Panc1 (cell line): ENCODE data around the gene KCTD13. TPM values are rescaled to one million over a fixed set of nuclear protein-coding genes. Genes with fewer than 3 reads are reported as not detected.

ENCODE experiments used
- ATAC-seq: fragments of 200-7000 bp; cut with Tn5 transposase; 2 replicates; pipeline ENCODE4 v1.9.1; 2020; ENCODE audit warnings: mild to moderate bottlenecking, moderate library complexity
- Bru-seq: library from RNA; stranded (reverse); fragments of 400-500 nt; gene quantifications from one replicate; lab custom pipeline; 2021; lab: Mats Ljungman, UMichigan
- BruChase-seq, 2 experiments: library from RNA; stranded (reverse); fragments of 400-500 nt; gene quantifications; one replicate each; lab custom pipeline; 2021; lab: Mats Ljungman, UMichigan
- BruUV-seq: library from RNA; stranded (reverse); fragments of 400-500 nt; replicated peaks from 2 replicates; lab custom pipeline; 2021; lab: Mats Ljungman, UMichigan
- CTCF ChIA-PET: fragments of 300-600 bp; sonication (Branson Sonifier 250); formaldehyde crosslinking; loops from one replicate; lab custom pipeline; 2022; ENCODE audit warnings: antibody characterized with exemption; lab: Charles Lee
- POLR2A ChIA-PET: fragments of 300-600 bp; sonication (Branson Sonifier 250); formaldehyde crosslinking; loops from one replicate; lab custom pipeline; 2022; ENCODE audit warnings: antibody characterized with exemption; lab: Charles Lee
- DNase-seq: peaks from one replicate; pipeline ENCODE4 v3.0.0-alpha.2; 2010; ENCODE audit warnings: low read depth, low spot score
- H3K27ac ChIP-seq: 2 replicates; pipeline ENCODE4 v1.5.1; 2011; ENCODE audit warnings: mild to moderate bottlenecking, low read length, inconsistent platforms
- H3K27me3 ChIP-seq: fragments of 200-500 bp; sonication (Bioruptor generic); 2 replicates; pipeline ENCODE4 v1.6.0; 2014; ENCODE audit warnings: low read length, inconsistent platforms; ENCODE audit not compliant: control insufficient read depth, insufficient read depth
- H3K36me3 ChIP-seq: fragments of 200-500 bp; sonication (Bioruptor generic); 2 replicates; pipeline ENCODE4 v1.5.1; 2014; ENCODE audit warnings: inconsistent platforms, mild to moderate bottlenecking, low read length, moderate library complexity; ENCODE audit not compliant: control insufficient read depth, insufficient read depth
- H3K4me1 ChIP-seq: 2 replicates; pipeline ENCODE4 v1.5.1; 2011; ENCODE audit warnings: inconsistent platforms, mild to moderate bottlenecking, low read length, moderate library complexity; ENCODE audit not compliant: control insufficient read depth, insufficient read depth
- H3K4me3 ChIP-seq, 2 experiments: 2 replicates each; pipeline ENCODE4 v1.5.1; 2011 to 2012; ENCODE audit warnings: low read depth in 2 of 2, low read length in 2 of 2, mild to moderate bottlenecking in 2 of 2, inconsistent platforms in 1 of 2, moderate library complexity in 1 of 2
- H3K9me3 ChIP-seq: fragments of 200-500 bp; sonication (Bioruptor generic); 2 replicates; pipeline ENCODE4 v1.5.1; 2014; ENCODE audit warnings: low read depth, mild to moderate bottlenecking, inconsistent platforms, low read length, moderate library complexity; ENCODE audit not compliant: control insufficient read depth, insufficient read depth
- POLR2AphosphoS5 ChIP-seq: IDR thresholded peaks from 2 replicates; pipeline ENCODE4 v1.6.1; 2012; ENCODE audit warnings: mild to moderate bottlenecking, low read depth, low read length, moderate library complexity
- SIN3A ChIP-seq: IDR thresholded peaks from 2 replicates; pipeline ENCODE4 v1.6.1; 2012; ENCODE audit warnings: low read depth, mild to moderate bottlenecking, low read length, moderate library complexity, borderline replicate concordance; ENCODE audit not compliant: insufficient read depth
- TCF7L2 ChIP-seq: IDR thresholded peaks from 2 replicates; pipeline ENCODE4 v1.6.1; 2011; ENCODE audit warnings: mild to moderate bottlenecking, low read depth, low read length, inconsistent platforms
- in situ Hi-C: cut with HindIII; loops from 2 replicates; pipeline ENCODE4 v1.10.0; 2016; ENCODE audit warnings: low sequenced_read_pairs, low pct_unique_long_range_greater_than_20kb
- intact Hi-C: fragments of 100-400 bp; cut with micrococcal nuclease; formaldehyde crosslinking; loops from one replicate; pipeline ENCODE4 v1.10.0; 2022; ENCODE audit not compliant: unreplicated experiment
- long read RNA-seq: library from polyadenylated mRNA; unstranded; transcript quantifications from one replicate; pipeline ENCODE4 v2.0.0, GENCODE V29; 2021; ENCODE audit not compliant: unreplicated experiment
- polyA plus RNA-seq: library from polyadenylated mRNA; unstranded; fragments of >200 nt; gene quantifications from one replicate; pipeline ENCODE4 v1.2.1, GENCODE V29; 2012; ENCODE audit warnings: missing spikeins; ENCODE audit not compliant: insufficient read length
- total RNA-seq: library from RNA; stranded (reverse); gene quantifications from one replicate; pipeline ENCODE4 v1.2.1, GENCODE V29; 2021; ENCODE audit not compliant: unreplicated experiment
- TF ChIP-seq, protein P1 (sequence below): fragments of 450-650 bp; IDR thresholded peaks from 2 replicates; pipeline ENCODE4 v1.5.1; 2017; ENCODE audit warnings: mild to moderate bottlenecking
- TF ChIP-seq, protein P2 (sequence below), 2 experiments: IDR thresholded peaks; 2 replicates each; pipeline ENCODE4 v1.6.1; 2011 to 2012; ENCODE audit warnings: low read depth in 2 of 2, control low read depth in 1 of 2, low read length in 1 of 2, mild to moderate bottlenecking in 1 of 2, moderate library complexity in 1 of 2; ENCODE audit not compliant: insufficient read depth in 1 of 2

KCTD13 gene, protein sequence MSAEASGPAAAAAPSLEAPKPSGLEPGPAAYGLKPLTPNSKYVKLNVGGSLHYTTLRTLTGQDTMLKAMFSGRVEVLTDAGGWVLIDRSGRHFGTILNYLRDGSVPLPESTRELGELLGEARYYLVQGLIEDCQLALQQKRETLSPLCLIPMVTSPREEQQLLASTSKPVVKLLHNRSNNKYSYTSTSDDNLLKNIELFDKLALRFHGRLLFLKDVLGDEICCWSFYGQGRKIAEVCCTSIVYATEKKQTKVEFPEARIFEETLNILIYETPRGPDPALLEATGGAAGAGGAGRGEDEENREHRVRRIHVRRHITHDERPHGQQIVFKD
- 45.7 TPM for total RNA-seq
- polyA plus RNA-seq = 42.5 TPM
- Bru-seq, nascent RNA = percentile 84 among the genes with signal in this experiment
- BruChase-seq, experiment 1, labeled RNA remaining after a 2-hour chase = percentile 96 among the genes with signal in this experiment
- percentile 89 among the genes with signal in this experiment for BruChase-seq, experiment 2, labeled RNA remaining after a 6-hour chase
- long read RNA-seq, transcript KCTD13-208 (6 exons, 2,528 nt) = major isoform, 26 of 60 reads
- long read RNA-seq, partial matches to known transcripts = 5 of 60 reads
- long read RNA-seq, other reads (novel, unspliced or antisense) = 26 of 60 reads

DNA sequence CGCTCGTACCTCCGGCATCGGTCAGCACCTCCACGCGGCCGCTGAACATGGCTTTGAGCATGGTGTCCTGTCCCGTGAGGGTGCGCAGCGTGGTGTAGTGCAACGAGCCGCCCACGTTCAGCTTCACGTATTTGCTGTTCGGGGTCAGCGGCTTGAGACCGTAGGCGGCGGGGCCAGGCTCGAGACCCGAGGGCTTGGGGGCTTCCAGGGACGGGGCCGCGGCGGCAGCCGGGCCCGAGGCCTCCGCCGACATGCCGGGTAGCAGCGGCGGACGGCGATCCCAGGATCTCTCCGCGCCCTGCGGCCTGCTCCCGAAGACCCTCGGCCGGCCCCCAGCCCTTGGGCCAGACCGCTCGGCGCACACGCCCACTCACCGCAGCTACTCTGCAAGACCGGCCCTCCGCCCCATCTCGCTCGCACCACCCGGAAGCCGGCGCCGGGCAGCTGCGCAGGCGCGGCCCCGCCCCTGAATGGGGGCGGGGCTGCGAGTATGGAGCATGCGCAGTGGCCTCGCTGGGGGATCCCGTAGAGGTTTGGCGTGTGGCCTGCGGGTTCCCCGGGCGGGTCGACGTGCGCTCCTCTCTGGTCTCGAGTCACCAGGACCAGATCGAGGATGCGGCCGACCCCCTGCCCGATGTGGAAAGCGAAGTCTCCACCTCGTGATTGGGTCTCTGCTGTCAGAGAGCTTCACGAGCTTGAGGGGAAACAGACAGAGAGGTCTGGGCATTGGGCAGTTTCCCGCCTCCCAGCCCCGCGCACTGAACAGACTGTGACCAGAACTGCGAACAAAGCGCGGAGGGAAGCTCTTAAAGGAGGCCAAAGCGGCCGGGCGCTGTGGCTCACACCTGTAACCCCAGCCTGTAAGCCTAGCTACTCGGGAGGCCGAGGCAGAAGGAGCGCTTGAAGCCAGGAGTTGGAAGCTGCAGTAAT lies at the start of gene KCTD13:
Gene KCTD13, minus strand, starts transcription at position 446 of the 930 bp plus-strand sequence. Its CDS starts 193 bp downstream, at position 253.
- peaks cover 14% of the 10 kb centered on the region for H3K4me1 ChIP-seq
- H3K27ac ChIP-seq = peak within 1 kb of the TSS; percentile 97
- 0 out of 2 replicates have a peak, but pooled peaks cover 5% of the 10 kb centered on the region for H3K36me3 ChIP-seq
- peak; percentile 97 for ATAC-seq
- ChIA-PET POLR2A (interaction anchor here (0.6 to 1.5 kb wide), 5 partner anchors 18 to 140 kb away, joined by 3 to 10 read pairs (median 6); no protein-coding TSS in a partner anchor), CTCF (interaction anchor here (0.7 kb wide), 1 partner anchor 92 kb away, joined by 6 read pairs; no protein-coding TSS in a partner anchor)
- no peak for DNase-seq
- no TSS peak for BruUV-seq
- peak; percentile 96 for TF ChIP-seq POLR2AphosphoS5
- TF ChIP-seq, protein P1, sequence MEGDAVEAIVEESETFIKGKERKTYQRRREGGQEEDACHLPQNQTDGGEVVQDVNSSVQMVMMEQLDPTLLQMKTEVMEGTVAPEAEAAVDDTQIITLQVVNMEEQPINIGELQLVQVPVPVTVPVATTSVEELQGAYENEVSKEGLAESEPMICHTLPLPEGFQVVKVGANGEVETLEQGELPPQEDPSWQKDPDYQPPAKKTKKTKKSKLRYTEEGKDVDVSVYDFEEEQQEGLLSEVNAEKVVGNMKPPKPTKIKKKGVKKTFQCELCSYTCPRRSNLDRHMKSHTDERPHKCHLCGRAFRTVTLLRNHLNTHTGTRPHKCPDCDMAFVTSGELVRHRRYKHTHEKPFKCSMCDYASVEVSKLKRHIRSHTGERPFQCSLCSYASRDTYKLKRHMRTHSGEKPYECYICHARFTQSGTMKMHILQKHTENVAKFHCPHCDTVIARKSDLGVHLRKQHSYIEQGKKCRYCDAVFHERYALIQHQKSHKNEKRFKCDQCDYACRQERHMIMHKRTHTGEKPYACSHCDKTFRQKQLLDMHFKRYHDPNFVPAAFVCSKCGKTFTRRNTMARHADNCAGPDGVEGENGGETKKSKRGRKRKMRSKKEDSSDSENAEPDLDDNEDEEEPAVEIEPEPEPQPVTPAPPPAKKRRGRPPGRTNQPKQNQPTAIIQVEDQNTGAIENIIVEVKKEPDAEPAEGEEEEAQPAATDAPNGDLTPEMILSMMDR = no peak
- intact Hi-C loops (no loop called here), in situ Hi-C loops (no loop called here)
- no peaks in the 10 kb centered on the region for H3K9me3 ChIP-seq
- no peaks in the 10 kb centered on the region for H3K27me3 ChIP-seq
- peak within 1 kb of the TSS; percentile 59 to 88 for H3K4me3 ChIP-seq

- Histone ChIP-seq H3K27me3 (no peaks in the 10 kb centered on the region), H3K9me3 (no peaks in the 10 kb centered on the region), H3K4me1 (peaks cover 19% of the 10 kb centered on the region), H3K36me3 (peaks cover 10% of the 10 kb centered on the region), H3K27ac (peak overlapping the region; percentile 88), H3K4me3 (peak overlapping the region; percentile 71 to 96)
- ChIA-PET POLR2A (interaction anchor here (0.6 to 1.1 kb wide), 2 partner anchors 30 to 49 kb away, joined by 3 to 4 read pairs; partner anchors contain the start of gene KCTD13), CTCF (interaction anchor here (0.6 kb wide), 1 partner anchor 43 kb away, joined by 3 read pairs; no protein-coding TSS in a partner anchor)
- no TSS peak for BruUV-seq
- intact Hi-C loops (no loop called here), in situ Hi-C loops (no loop called here)
- TF ChIP-seq POLR2AphosphoS5 = no peak
- TF ChIP-seq, protein P2, sequence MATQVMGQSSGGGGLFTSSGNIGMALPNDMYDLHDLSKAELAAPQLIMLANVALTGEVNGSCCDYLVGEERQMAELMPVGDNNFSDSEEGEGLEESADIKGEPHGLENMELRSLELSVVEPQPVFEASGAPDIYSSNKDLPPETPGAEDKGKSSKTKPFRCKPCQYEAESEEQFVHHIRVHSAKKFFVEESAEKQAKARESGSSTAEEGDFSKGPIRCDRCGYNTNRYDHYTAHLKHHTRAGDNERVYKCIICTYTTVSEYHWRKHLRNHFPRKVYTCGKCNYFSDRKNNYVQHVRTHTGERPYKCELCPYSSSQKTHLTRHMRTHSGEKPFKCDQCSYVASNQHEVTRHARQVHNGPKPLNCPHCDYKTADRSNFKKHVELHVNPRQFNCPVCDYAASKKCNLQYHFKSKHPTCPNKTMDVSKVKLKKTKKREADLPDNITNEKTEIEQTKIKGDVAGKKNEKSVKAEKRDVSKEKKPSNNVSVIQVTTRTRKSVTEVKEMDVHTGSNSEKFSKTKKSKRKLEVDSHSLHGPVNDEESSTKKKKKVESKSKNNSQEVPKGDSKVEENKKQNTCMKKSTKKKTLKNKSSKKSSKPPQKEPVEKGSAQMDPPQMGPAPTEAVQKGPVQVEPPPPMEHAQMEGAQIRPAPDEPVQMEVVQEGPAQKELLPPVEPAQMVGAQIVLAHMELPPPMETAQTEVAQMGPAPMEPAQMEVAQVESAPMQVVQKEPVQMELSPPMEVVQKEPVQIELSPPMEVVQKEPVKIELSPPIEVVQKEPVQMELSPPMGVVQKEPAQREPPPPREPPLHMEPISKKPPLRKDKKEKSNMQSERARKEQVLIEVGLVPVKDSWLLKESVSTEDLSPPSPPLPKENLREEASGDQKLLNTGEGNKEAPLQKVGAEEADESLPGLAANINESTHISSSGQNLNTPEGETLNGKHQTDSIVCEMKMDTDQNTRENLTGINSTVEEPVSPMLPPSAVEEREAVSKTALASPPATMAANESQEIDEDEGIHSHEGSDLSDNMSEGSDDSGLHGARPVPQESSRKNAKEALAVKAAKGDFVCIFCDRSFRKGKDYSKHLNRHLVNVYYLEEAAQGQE (IDR thresholded peaks at IDR 0.05; ENCODE audit: insufficient read depth in 1 of 2, low read depth in 2 of 2, low read length in 1 of 2) = no peak
- TF ChIP-seq SIN3A = no peak
- no peak for TF ChIP-seq TCF7L2
- TF ChIP-seq, protein P1 = no peak
- no peak for DNase-seq
- ATAC-seq = no peak
Observed at GRCh38 chr16:29975134-29975538, 49.1 kb upstream of the KCTD13 start.
